HL-60 (cell line): Measurements from ENCODE around the gene OTOS.

Experiments
- CTCF ChIP-seq: IDR thresholded peaks from one replicate; pipeline ENCODE4 v1.5.1; 2011; ENCODE audit warnings: low read length, control low read depth, inconsistent platforms; ENCODE audit not compliant: insufficient read depth
- POLR2AphosphoS5 ChIP-seq: IDR thresholded peaks from 2 replicates; pipeline ENCODE4 v1.6.1; 2012; ENCODE audit warnings: low read depth
- REST ChIP-seq: IDR thresholded peaks from 2 replicates; pipeline ENCODE4 v1.6.1; 2012; ENCODE audit warnings: low read depth; ENCODE audit not compliant: insufficient replicate concordance

GRCh38 chr2:240140920-240141319, 462 bp upstream of the OTOS start:
- TF ChIP-seq CTCF (no peak), POLR2AphosphoS5 (no peak), REST (no peak)
